ENCODE results near the gene STK38L.
A peak's percentile ranks its signal among the peaks of the same experiment; 100 is the strongest.
"Not testable (repeated sequence)": the region's sequence is repeated elsewhere in the genome, so short reads cannot be mapped to it uniquely, and the experiment has no call there.

STK38L gene

DNA sequence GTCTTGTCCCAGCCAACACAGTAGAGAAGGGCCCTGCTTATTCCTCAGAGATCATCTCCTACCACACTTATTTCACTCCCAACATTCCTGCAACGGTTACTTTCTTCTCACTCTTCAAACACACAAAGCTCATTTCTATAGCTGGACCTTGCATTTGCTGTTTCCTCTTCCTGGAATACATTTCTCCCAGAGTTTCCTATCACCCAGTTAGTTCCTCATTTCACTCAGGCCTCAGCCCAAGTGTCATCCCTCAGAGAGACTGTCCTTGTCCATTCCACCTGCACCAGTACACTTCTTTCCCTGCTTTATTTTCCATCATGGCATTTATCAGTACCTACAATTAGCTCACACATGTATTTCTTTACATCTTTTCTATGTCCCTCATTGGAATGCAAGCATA is 14.7 kb upstream of the STK38L start:
- peak; percentile 57 for DNase-seq

DNA sequence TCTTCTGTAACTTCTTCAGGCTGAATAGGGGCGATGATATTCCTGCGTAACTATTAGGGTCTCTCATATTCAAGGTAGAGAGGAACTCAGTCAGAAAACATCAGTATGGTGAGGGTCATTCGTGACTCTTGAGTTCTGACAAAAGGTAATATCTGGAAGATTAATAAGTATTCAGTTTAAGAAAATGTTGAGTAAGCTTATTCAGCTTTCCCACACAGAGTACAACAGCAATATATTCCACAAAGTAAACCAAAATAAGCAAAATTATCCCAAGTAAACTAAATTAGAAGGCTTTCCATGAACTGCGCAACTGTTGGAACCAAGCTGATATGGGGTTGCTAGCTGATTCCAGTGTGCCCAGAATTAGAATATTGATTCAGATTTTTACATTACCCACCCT is 12.7 kb upstream of the STK38L start:
- DNase-seq, result not testable (repeated sequence)

DNA sequence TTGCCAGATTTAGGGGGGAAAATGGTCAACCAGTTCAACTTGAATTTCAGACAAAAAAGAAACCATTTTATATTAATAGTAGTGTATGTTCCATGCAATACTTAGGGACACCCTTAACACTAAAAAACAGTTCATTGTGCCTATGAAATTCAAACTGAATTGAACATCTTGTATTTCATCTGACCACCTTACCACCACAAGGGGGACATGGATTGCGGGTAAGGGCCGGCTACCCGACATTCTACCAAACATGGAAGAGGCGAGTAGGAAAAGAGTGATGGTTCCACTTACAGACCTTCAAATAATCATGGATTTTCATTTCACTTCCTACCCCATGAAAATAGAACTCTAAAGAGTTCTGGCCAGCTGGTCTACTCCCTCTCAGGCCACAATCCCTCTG is 10.3 kb upstream of the STK38L start:
- no peak for DNase-seq

DNA sequence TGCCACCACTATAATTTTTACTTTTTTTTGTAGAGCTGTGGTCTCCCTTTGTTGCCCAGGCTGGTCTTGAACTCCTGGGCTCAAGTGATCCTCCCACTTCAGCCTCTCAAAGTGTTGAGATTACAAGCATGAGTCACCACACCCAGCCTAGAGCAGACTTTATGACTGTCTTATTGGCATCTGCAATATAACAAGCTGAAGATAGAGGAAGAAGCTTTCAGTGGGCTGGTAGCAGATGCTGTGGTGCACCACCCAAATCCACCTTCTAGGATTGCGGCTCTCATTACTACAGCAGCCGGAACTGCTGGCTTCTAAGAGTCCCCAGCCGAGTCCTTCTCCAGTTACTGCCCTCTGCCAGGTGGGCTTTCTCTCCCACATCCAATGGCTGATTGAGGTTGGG is 7.6 kb upstream of the STK38L start:
- peak; percentile 83 for DNase-seq

DNA sequence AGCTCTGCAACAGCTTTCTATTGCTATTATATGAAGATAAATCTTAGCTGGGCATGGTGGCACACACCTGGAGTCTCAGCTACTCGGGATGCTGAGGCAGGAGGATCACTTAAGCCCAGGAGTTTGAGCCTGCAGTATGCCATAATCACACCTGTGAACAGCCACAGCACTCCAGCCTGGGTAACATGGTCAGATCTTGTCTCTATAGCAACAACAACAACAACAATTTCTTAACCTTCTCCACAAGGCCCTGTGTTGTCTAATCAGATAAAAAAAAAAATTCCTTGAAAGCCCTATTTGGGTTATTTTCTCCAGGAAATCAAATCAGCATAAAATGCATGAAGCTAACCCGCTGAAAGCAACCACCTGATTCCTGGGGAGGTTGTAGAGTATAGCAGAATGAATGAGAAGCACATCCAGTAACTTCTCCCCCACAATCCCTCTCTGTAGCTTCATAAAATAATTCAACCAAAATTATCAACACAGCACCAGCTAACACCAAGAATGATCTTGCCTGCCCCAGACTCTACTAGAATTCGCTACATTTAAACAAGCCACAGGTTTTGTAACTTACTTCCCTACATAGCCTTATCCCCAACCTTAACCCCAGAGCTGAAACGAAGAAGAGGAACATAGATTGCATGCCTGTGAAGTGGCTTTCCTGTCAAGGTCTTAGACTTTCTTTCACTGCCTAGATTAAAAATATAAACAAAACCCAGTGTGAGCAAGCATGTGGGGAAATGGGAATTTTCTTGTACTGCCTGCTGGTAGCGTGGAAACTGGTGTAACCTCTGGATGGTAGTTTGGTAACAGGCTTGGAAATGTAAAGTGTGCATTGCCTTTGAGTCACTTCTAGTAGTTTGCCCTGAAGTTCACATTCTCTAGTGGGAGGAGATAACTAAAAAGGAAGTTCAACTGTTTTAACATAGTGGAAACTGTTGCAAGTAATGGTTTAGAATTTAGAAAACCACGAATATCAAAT is 6.0 kb upstream of the STK38L start:
- peak; percentile 93 for DNase-seq

DNA sequence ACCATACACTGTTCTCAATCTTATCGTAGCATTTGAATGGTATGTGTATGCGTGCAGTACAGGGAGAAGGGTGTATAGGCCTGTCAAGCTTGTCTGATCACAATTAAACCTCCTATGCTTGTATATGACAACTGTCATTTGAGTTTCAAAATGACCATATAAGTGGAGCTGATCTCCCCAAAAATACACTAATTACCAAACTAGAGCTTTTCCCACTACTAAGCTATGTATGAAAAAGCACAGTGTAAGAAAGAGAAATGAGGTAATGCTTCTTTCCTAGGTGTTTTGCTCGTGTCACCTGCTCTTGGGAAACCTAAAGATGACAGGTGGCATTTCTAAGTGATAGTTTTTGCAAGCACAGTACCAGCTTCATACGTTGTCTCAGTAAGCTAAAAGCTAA is 1.1 kb upstream of the STK38L start:
- no peak for DNase-seq

DNA sequence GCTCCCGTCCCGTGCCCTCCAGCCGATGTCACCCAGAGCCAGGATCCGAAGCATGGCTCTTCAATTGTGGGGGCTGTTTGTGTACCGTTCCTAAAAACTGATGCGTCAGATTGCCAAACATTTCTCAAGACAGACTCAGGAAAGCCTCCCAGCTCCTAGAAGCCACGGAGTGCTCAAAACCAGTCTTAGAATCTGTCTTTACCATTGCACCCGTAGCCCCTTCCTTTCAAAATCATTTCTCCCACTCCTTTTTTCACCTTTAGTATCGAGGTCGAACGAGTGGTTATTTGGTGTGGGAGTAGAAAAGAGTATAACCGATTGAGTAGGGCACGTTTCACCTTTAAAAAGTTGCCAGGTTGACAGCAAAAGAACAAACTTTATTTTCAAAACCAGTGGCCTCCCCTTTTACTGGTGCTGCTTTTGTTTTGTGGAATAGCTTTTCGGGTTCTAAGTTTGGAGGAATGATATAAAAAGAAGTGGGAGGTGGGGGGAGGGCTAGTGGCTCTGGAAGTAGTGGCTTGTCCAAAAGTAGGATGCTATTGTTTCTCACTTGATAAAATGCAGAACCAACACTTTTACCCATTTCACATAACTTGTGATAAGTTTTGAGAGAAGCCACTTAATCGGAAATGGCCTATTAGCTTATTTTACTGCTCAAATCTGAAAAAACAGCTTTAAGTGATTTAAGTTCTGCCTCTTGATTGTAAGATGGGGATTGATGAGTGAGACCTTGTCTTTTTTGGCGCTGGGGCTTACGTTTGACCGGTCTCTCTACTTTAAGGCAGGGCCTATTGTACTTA is 803 bp downstream of the STK38L start:
- no peak for DNase-seq

DNA sequence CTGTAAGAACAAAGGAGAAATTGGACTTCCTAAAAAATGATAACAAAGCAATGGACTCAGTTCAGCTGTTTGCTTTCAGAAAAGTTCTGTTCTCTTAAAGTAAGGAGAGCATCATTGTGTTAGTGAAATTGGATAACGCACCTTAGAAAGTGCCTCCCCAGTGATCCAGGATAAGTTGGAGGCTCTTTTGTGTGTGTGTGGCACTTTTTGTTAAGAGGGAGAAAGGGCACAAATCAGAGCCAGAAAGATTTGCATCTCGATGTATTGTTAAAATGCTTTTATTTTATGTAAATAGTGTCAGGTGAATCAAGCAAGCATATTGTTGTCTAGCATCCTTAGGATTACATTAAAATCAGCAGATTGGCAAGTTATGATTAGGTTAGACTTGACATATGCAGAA is 2.1 kb downstream of the STK38L start:
- no peak for DNase-seq

DNA sequence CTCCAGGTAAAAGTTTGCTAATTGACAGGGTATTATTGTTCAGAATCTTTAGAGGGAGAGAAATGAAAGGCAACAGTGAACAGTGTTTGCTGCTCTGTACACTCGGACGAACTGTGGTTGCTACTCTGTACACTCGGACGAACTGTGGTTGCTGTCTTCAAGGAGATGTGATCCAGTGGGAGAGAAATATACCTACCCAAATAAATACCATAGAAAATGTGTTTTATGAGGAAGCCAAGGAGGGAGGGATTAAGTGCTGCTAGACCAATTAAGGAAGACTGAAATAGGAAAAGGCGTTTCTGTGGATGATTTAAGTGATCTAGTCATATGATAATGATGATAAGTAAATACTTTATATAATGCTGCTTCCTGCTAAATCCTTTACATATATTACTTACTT is 2.7 kb downstream of the STK38L start:
- DNase-seq, result no peak

DNA sequence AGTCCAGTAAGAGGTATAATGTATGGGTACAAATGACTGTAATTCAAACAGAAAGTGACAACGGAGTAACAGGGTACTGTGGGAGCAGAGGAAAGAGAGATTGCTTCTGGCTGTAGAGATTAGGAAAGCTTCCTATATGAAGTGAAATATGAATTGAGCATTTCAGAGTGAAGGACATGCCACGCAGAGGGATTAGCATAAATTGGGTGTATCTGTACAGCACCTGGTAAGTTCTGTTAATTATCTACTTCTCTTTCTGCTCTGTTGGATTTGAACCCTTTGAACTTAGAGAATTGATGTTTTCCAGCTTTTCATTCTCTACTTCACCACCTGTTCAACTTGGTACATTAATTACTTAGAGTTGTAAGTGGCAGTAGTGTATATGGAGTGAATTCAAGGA is 8.8 kb downstream of the STK38L start:
- DNase-seq, result no peak

DNA sequence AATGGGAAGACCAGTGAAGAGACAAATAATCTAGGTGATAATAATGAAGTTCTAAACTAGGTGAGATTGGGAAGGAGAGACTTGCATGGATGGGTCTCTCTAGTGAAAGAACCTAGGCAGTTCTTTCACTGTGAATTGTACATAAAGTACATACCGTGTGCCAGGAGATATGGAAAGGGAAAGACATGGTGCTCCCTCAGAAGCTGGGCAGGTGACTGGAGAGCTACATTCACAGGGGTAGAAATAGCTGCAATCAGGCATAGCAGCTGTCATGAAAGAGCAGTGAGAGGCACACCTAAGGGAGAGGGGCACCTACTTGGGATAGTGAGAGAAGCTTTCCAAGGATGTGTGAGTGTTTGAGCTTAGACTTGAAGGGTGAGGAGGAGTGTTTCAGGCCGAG is 9.3 kb downstream of the STK38L start:
- no peak for DNase-seq

DNA sequence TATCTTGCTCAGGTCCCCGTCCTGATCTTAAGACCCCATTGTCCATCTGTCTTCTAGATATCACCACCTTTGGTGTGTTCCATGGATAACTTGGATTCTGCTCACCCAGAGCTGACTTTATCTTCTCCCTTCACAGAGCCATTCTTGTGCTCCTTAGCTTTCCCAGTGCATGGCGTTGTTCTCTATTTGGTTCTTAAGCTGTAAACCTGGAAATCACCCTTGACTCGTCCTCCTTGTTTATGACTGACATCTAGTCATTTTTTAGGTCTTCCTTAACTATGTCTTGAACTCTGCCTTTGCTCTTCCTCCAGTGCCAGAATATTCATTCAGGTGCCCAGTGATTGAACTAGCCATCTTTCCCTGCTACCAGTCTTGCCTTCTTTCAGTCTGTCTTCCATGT is 11.7 kb downstream of the STK38L start:
- no peak for DNase-seq

DNA sequence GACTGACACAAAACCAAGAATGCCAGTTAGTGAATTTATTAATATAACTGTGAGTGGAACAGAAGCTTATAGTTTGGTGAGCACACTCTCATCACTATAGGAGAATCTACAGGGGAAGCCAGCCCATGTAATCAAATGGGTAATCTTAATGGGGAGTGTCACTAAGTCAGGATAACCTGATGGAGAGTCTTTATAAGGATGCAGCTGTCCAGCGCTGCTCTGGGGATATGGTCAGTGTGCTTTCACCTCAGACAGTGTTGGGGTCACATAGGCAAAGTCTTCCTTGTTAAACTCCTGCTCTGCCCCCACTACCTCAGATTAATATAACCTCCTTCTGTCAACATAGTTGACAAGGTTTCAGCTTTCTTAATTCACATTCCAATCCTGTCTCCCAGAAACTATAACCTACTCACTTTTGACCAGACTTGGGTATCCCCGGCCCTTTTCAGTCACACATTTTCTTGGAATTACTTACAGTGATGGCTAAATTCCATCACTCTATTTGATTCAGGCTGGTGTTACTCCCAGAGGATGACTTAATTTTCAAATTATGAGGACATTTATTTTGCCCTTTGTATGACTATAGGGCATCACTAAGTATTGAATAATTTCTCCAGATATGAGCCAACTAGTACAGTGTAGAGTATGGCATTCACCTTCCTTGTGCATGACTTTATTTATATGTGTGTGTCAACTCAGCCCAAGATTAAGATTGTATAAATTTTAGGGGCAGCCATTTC is 13.2 kb downstream of the STK38L start:
- no peak for DNase-seq

DNA sequence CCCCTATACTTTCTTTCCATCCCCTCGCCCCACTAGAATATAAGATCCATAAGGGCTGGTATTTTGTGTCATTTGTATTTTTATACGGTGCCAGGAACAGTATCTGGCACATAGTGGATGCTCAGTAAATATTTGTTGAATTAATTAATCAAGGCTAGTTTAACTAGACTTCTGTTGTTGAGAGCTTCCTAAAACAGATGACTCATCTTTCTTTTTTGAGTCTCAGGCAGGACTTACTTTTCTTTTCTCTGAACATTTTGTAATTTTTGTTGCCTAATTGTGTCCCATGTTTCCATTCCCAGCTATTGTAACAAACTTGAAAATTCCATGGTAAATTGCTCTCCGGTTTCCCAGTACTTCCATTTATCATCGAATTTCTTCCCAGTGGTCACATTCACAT is 16.7 kb downstream of the STK38L start:
- no peak for DNase-seq

DNA sequence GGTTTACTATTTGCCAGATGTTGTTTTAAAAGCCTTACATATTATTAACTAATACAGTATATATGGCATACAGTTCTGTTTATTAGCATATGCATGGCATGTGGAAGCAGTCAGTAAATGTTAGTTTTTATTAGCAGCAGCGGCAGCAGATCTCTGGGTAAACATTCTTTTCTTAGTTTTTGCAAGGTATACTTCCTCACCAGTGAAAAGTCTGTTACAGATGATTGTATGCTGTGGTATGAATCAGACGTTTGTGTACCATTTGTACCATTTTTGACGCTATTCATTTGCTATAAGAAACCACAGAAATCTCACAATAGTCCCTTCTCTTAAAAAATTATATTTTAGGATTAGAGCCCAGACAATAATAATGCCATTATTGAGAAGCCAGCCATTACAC is 17.8 kb downstream of the STK38L start:
- no peak for DNase-seq

DNA sequence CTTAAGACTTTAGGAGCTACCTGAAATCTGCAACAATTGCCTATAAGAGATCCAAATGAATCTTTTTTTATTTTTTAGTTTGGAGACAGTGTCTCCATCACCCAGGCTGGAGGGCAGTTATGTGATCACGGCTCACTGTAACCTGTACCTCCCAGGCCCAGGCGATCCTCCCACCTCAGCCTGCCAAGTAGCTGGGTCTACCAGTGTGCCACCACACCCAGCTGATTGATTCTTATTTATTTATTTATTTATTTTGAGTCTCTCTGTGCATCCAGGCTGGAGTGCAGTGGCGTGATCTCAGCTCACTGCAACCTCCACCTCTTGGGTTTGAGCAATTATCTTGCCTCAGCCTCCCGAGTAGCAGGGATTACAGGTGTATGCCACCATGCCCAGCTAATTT is 26.1 kb downstream of the STK38L start:
- DNase-seq, result no peak

DNA sequence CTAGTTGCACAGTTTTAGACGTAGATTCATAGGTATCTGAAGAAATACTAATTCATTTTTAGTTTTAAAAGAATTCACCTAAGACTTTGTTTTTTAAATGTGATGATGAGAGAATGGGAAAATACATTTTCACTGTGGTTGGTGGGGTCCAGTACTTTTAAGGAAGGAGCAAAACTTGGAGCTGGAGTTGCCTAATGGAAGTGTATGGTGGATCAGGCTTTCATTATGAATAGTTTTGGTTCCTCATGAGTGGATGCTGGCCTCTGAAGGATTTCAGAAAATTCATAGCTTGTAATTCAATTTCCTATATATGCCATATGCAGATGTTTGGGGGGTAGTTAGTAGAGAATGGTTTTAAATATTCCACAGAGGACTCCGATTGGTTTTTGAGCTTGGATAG is 27.1 kb downstream of the STK38L start:
- no peak for DNase-seq

DNA sequence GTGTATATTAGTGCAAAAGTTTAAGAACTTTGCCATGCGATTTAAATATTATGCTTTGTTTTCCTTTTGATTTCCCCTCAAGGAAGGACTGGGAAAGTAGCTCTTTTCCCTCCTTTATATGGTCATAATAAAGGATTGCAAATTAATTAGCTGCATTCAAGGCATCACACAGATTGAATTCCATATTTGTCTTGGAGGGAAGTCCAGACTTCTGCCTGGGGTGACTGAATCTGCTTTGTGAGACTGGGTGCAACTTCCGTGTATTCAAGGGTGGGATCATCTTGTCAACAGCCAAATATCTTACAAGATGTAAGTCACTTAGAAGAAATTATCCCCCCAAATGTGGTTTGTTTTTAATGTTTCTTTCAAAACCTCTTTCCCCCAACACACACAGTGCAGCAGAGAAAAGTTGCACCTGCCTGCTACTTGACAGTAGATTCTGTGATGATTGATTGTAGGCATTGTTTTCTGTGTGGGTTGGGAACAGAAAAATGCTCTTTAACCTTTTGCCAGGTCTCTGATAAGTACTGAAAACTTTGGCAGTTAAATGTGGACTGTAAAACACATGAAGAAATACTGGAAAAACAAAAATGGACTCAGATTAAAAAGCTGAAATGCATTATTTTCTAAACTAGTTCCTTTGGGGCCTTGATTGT is 28.4 kb downstream of the STK38L start:
- no peak for DNase-seq

DNA sequence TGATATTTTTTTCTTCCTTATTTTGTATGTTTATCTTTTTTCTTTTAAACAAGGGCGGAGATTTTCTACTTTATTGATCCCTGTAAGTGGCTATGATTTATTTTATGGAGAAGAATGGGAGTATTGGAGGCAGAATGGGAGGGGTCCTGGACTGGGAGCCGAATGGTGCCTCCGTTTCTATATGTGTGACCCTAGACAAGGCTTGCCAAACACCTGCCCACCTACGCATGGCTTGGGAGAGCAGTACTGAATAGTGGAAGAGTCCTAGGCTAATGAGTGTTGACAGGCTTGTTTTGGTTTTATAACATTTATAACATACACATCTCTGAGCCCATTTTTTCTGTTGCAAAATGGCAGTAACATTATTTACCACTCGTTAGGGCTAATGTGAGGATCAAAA is 29.0 kb downstream of the STK38L start:
- DNase-seq, result no peak

DNA sequence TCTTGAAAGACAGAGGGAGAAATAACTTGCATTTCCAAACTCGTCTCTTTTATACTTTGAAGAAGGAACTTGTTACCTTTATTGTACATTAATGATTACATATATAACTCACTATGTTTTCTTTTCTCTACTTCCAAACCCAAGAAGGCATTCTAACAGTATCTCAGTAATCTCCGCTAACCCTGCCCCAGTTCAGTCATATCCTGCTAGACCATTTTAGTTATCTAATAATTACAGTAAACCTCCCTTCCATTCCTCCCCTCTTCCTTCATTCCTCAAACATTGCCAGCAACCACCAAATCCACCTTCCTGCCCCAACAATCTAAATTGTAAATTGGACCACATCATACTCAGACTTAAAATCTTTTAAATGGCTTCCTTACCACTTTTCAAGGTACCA is 30.6 kb downstream of the STK38L start:
- no peak for DNase-seq

DNA sequence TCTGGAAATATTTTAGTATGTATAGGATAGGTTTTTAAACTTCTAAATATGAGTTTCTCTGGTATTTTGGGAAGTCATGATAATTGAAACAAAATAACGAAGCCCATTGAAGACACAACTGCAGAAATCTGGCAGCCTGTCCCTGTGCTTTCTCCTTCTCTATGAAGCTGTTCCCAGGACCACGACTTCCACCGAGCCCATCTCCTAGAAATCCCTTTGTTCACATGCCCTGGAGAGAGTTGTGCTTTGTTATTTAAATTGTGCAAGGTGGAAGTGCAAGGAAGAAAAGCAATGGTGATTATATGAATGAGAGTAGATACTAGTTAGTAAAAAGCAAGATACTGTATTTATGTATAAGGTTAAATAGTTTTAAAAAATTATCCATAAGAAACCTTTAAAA is 32.2 kb downstream of the STK38L start:
- DNase-seq, result no peak

DNA sequence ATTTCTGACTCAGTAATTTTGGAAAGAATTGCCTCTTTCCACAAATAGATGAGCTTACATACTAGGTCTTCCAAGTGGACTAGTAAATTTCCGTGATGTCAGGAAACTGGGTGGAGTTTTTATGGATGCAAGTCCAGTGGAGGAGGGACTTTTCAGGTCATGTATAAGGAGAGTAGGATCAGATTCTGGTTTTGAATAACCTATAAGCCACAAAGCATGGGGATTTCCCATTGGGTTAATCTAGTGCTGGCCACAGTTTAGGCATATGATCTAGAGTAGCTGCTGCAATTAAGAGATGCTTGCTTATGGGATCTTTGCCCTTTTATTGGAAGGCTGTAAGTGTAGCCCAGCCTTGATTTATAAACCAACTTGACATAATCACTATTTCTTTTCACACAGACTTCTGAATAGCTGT is 33.8 kb downstream of the STK38L start:
- no peak for DNase-seq

DNA sequence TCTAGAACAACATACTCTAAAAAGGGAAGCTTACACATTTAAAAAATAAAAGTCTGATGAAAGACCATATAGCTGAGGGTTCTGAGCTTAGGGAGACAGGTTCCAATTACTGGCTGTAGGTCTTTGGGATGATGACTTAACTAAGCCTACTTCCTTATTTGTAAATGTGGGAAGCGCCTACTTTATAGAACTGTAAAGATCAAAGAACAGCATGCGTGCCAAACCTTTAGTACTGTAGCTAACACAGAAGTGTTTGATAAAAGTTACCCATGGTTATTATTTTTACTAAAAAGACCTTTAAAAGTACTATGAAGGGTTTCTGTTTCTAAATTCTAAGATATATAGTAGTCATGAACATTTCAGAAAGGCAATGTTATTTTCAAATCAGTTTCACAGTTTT is 35.7 kb downstream of the STK38L start:
- peak; percentile 38 for DNase-seq

Measured in GF-D8 (cell line).